Measurements from ENCODE around the gene EMILIN1. TPM values are rescaled to one million over a fixed set of nuclear protein-coding genes. Genes with fewer than 3 reads are reported as not detected.

The EMILIN1 gene
- total RNA-seq, 1 donor from 2014 or later = 0.95 TPM

DNA sequence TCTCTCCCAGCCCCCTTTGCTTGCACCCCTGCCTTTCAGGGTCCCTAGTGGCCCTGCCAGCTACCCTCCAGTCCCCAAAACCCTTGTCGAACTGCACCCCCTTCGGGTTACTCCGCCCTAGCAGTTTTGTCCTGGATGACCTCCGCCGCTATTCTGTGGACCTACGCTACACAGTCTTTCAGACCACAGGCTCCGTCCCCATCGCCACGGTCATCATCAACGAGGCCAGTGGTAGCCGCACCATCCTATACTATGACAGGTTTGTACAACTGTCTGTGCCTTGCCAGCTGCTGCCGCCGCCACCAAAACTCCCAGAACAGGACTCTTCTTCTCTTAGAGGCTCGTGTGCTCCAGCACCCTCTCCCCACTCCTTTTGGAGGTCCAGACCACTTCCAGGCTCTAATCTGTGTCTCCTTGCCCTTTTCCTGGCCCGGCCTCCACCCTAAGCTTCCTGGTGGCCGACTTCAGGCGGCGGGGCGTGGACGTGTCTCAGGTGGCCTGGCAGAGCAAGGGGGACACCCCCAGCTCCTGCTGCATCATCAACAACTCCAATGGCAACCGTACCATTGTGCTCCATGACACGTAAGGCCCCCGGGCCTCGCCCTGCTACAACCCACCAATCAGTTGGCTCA lies 16.1 kb downstream of the EMILIN1 start:
- Mint-ChIP-seq H3K9me3 (ENCODE audit: unreplicated experiment) (peaks cover 2% of the 10 kb centered on the region), H3K4me1 (ENCODE audit: low read depth, unreplicated experiment) (no peaks in the 10 kb centered on the region), H3K4me3 (ENCODE audit: unreplicated experiment) (no peak overlapping the region), H3K27me3 (ENCODE audit: low read depth, unreplicated experiment) (peaks cover 11% of the 10 kb centered on the region), H3K27ac (ENCODE audit: unreplicated experiment) (no peak overlapping the region), H3K36me3 (ENCODE audit: low read depth, unreplicated experiment) (no peaks in the 10 kb centered on the region)
- Histone ChIP-seq H3K4me3 (ENCODE audit: insufficient read depth, low read depth, low read length) (no peak overlapping the region), H2AFZ (ENCODE audit: low read depth, low read length) (no peak overlapping the region), H3K4me2 (ENCODE audit: low read length) (no peak overlapping the region), H3K79me2 (ENCODE audit: insufficient read depth, low read length) (no peaks in the 10 kb centered on the region), H3K4me1 (ENCODE audit: insufficient read depth, low read length) (no peaks in the 10 kb centered on the region), H3K9ac (ENCODE audit: low read length) (no peak overlapping the region), H4K20me1 (ENCODE audit: insufficient read depth, low read length) (no peaks in the 10 kb centered on the region), H3K9me3 (ENCODE audit: insufficient read depth, low read depth, low read length) (no peaks in the 10 kb centered on the region), H3K36me3 (ENCODE audit: insufficient read depth, low read length) (no peaks in the 10 kb centered on the region), H3K27me3 (ENCODE audit: insufficient read depth, low read length) (no peaks in the 10 kb centered on the region), H3K27ac (ENCODE audit: low read depth, low read length) (no peak overlapping the region)
- no peak for FAIRE-seq
- TF ChIP-seq CTCF (IDR thresholded peaks at IDR 0.05; ENCODE audit: insufficient read depth, low read depth, low read length) = no peak
- TF ChIP-seq EZH2 (IDR thresholded peaks at IDR 0.05; ENCODE audit: insufficient read depth, low read length) = no peak
- DNase-seq (ENCODE audit: low read depth) = no peak

DNA sequence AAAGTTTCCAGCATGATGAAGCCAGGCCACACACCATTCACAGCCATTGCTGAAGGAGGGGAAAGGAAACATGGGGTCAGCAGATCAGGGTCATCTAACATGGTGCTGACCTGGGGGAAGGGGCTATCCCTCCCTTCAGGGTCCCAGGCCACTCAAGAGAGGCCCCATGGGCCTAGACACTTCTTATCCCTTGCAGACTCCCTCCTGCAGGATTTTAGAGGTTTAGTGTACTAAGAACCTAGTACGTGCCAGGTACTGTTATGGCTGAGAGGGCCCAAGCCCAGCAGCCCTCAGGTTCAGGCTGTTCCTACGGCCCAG lies 17.0 kb downstream of the EMILIN1 start:
- peaks cover 12% of the 10 kb centered on the region for H3K27me3 Mint-ChIP-seq (ENCODE audit: low read depth, unreplicated experiment)
- no peaks in the 10 kb centered on the region for H3K9me3 ChIP-seq (ENCODE audit: insufficient read depth, low read depth, low read length)
- peaks cover 2% of the 10 kb centered on the region for H3K9me3 Mint-ChIP-seq (ENCODE audit: unreplicated experiment)
- H3K9ac ChIP-seq (ENCODE audit: low read length) = no peak overlapping the region
- no peaks in the 10 kb centered on the region for H3K27me3 ChIP-seq (ENCODE audit: insufficient read depth, low read length)
- TF ChIP-seq EZH2 (IDR thresholded peaks at IDR 0.05; ENCODE audit: insufficient read depth, low read length) = no peak
- H2AFZ ChIP-seq (ENCODE audit: low read depth, low read length) = no peak overlapping the region
- H3K27ac ChIP-seq (ENCODE audit: low read depth, low read length) = no peak overlapping the region
- H3K36me3 Mint-ChIP-seq (ENCODE audit: low read depth, unreplicated experiment) = no peaks in the 10 kb centered on the region
- no peak overlapping the region for H3K4me2 ChIP-seq (ENCODE audit: low read length)
- no peaks in the 10 kb centered on the region for H3K36me3 ChIP-seq (ENCODE audit: insufficient read depth, low read length)
- DNase-seq (ENCODE audit: low read depth) (no peak), FAIRE-seq (no peak)
- no peaks in the 10 kb centered on the region for H3K4me1 Mint-ChIP-seq (ENCODE audit: low read depth, unreplicated experiment)
- H3K4me3 ChIP-seq (ENCODE audit: insufficient read depth, low read depth, low read length) = no peak overlapping the region
- no peaks in the 10 kb centered on the region for H3K79me2 ChIP-seq (ENCODE audit: insufficient read depth, low read length)
- no peaks in the 10 kb centered on the region for H3K4me1 ChIP-seq (ENCODE audit: insufficient read depth, low read length)
- no peaks in the 10 kb centered on the region for H4K20me1 ChIP-seq (ENCODE audit: insufficient read depth, low read length)
- no peak overlapping the region for H3K4me3 Mint-ChIP-seq (ENCODE audit: unreplicated experiment)
- peak overlapping the region; percentile 4 for H3K27ac Mint-ChIP-seq (ENCODE audit: unreplicated experiment)

- H3K4me3 ChIP-seq (ENCODE audit: insufficient read depth, low read depth, low read length) = peak overlapping the region; percentile 19
These were observed 17.6 kb downstream of the EMILIN1 start for GRCh38 chr2:27095745-27096651.

More at GRCh38 chr2:27095745-27096651, 17.6 kb downstream of the EMILIN1 start:
- Histone ChIP-seq H3K9ac (ENCODE audit: low read length) (no peak overlapping the region), H3K4me1 (ENCODE audit: insufficient read depth, low read length) (no peaks in the 10 kb centered on the region), H4K20me1 (ENCODE audit: insufficient read depth, low read length) (no peaks in the 10 kb centered on the region), H3K36me3 (ENCODE audit: insufficient read depth, low read length) (no peaks in the 10 kb centered on the region), H3K27ac (ENCODE audit: low read depth, low read length) (no peak overlapping the region), H3K9me3 (ENCODE audit: insufficient read depth, low read depth, low read length) (no peaks in the 10 kb centered on the region), H3K79me2 (ENCODE audit: insufficient read depth, low read length) (no peaks in the 10 kb centered on the region), H3K4me2 (ENCODE audit: low read length) (peak overlapping the region; percentile 81), H3K27me3 (ENCODE audit: insufficient read depth, low read length) (no peaks in the 10 kb centered on the region), H2AFZ (ENCODE audit: low read depth, low read length) (peak overlapping the region; percentile 69)
- H3K4me1 Mint-ChIP-seq (ENCODE audit: low read depth, unreplicated experiment) = no peaks in the 10 kb centered on the region
- no peak for FAIRE-seq
- peaks cover 12% of the 10 kb centered on the region for H3K27me3 Mint-ChIP-seq (ENCODE audit: low read depth, unreplicated experiment)
- TF ChIP-seq EZH2 (IDR thresholded peaks at IDR 0.05; ENCODE audit: insufficient read depth, low read length) (no peak), CTCF (IDR thresholded peaks at IDR 0.05; ENCODE audit: insufficient read depth, low read depth, low read length) (no peak)
- no peak for DNase-seq (ENCODE audit: low read depth)
- no peaks in the 10 kb centered on the region for H3K36me3 Mint-ChIP-seq (ENCODE audit: low read depth, unreplicated experiment)
- H3K27ac Mint-ChIP-seq (ENCODE audit: unreplicated experiment) = peak overlapping the region; percentile 4
- H3K4me3 Mint-ChIP-seq (ENCODE audit: unreplicated experiment) = no peak overlapping the region
- H3K9me3 Mint-ChIP-seq (ENCODE audit: unreplicated experiment) = peaks cover 2% of the 10 kb centered on the region

All from astrocyte (in vitro differentiated cells and primary cell).